MM.1S (cell line): ENCODE measurements around the gene GRIK4.

Experiments
- DNase-seq: peaks from one replicate; pipeline ENCODE4 v3.0.0-alpha.2; 2015
- H2AFZ ChIP-seq: fragments of 300-600 bp; sonication (generic); 2 replicates; pipeline ENCODE4 v1.6.0; 2016; ENCODE audit warnings: antibody characterized with exemption, low read length
- H3F3A ChIP-seq: fragments of 300-600 bp; sonication (generic); 2 replicates; pipeline ENCODE4 v1.6.1; 2016; ENCODE audit warnings: mild to moderate bottlenecking, antibody characterized with exemption, low read length, moderate library complexity, mixed read lengths; ENCODE audit not compliant: insufficient read depth
- H3K27ac ChIP-seq: fragments of 300-600 bp; sonication (generic); 2 replicates; pipeline ENCODE4 v1.5.1; 2016; ENCODE audit warnings: mild to moderate bottlenecking, low read length
- H3K27me3 ChIP-seq: fragments of 300-600 bp; sonication (generic); replicated peaks from 2 replicates; pipeline ENCODE4 v1.6.0; 2016; ENCODE audit warnings: low read length; ENCODE audit not compliant: insufficient read depth
- H3K36me3 ChIP-seq: fragments of 300-600 bp; sonication (generic); replicated peaks from 2 replicates; pipeline ENCODE4 v1.6.1; 2016; ENCODE audit warnings: mild to moderate bottlenecking, low read length, mixed read lengths; ENCODE audit not compliant: insufficient read depth
- H3K4me1 ChIP-seq: fragments of 300-600 bp; sonication (generic); 2 replicates; pipeline ENCODE4 v1.6.1; 2016; ENCODE audit warnings: low read length, mixed read lengths
- H3K4me2 ChIP-seq: fragments of 300-600 bp; sonication (generic); 2 replicates; pipeline ENCODE4 v1.6.0; 2016; ENCODE audit warnings: low read depth, low read length
- H3K4me3 ChIP-seq: fragments of 300-600 bp; sonication (generic); 2 replicates; pipeline ENCODE4 v1.5.1; 2016; ENCODE audit warnings: low read length, mixed read lengths
- H3K79me2 ChIP-seq: fragments of 300-600 bp; sonication (generic); 2 replicates; pipeline ENCODE4 v1.6.1; 2016; ENCODE audit warnings: mixed run types, low read length, mixed read lengths
- H3K9ac ChIP-seq: fragments of 300-600 bp; sonication (generic); 2 replicates; pipeline ENCODE4 v1.6.1; 2016; ENCODE audit warnings: low read length, mixed read lengths
- H3K9me2 ChIP-seq: fragments of 300-600 bp; sonication (generic); replicated peaks from 2 replicates; pipeline ENCODE4 v1.6.1; 2016; ENCODE audit warnings: mild to moderate bottlenecking, low read length, mixed read lengths; ENCODE audit not compliant: insufficient read depth
- H3K9me3 ChIP-seq: fragments of 300-600 bp; sonication (generic); replicated peaks from 2 replicates; pipeline ENCODE4 v1.6.1; 2016; ENCODE audit warnings: mild to moderate bottlenecking, low read length, mixed read lengths; ENCODE audit not compliant: insufficient read depth
- H4K20me1 ChIP-seq: fragments of 300-600 bp; sonication (generic); 2 replicates; pipeline ENCODE4 v1.6.1; 2016; ENCODE audit warnings: mild to moderate bottlenecking, low read length, moderate library complexity, mixed read lengths; ENCODE audit not compliant: insufficient read depth
- CTCF ChIP-seq: fragments of 300-600 bp; sonication (generic); IDR thresholded peaks from 2 replicates; pipeline ENCODE4 v1.5.1; 2016; ENCODE audit warnings: antibody characterized with exemption, low read length, mixed read lengths
- EZH2 ChIP-seq: fragments of 300-600 bp; sonication (generic); optimal IDR thresholded peaks from 2 replicates; pipeline ENCODE3; 2017; ENCODE audit warnings: low read depth, mild to moderate bottlenecking, antibody characterized with exemption, low read length, mixed read lengths
- EZH2phosphoT487 ChIP-seq: fragments of 300-600 bp; sonication (generic); IDR thresholded peaks from 2 replicates; pipeline ENCODE4 v1.6.1; 2018; ENCODE audit warnings: antibody characterized with exemption, low read length

GRIK4 gene

DNA sequence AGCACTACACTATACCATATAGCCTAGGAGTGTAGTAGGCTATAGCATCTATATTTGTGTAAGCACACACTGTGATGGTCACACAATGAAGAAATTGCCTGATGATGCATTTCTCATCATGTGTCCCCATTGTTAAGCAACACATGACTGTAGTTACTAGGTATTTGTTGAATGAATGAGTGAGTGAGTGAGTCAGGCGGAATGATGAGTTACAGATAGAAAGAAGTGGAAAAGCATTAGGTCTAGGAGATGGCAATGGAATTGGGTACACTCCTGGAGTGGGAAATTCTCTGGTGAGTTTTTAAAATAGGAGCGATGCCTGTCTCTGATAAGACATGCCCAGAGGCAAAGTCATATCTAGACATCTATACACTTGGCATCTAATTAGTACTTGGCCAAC, 351.8 kb downstream of the GRIK4 start:
- Histone ChIP-seq H3K27me3 (no peaks in the 10 kb centered on the region), H3K4me2 (no peak overlapping the region), H4K20me1 (no peaks in the 10 kb centered on the region), H2AFZ (no peak overlapping the region), H3K4me1 (no peaks in the 10 kb centered on the region), H3K27ac (no peak overlapping the region), H3K79me2 (no peaks in the 10 kb centered on the region), H3K9ac (no peak overlapping the region), H3K4me3 (no peak overlapping the region), H3K9me2 (no peaks in the 10 kb centered on the region), H3K36me3 (no peaks in the 10 kb centered on the region), H3F3A (no peaks in the 10 kb centered on the region), H3K9me3 (no peaks in the 10 kb centered on the region)
- TF ChIP-seq CTCF (no peak), EZH2 (no peak), EZH2phosphoT487 (no peak)
- no peak for DNase-seq

DNA sequence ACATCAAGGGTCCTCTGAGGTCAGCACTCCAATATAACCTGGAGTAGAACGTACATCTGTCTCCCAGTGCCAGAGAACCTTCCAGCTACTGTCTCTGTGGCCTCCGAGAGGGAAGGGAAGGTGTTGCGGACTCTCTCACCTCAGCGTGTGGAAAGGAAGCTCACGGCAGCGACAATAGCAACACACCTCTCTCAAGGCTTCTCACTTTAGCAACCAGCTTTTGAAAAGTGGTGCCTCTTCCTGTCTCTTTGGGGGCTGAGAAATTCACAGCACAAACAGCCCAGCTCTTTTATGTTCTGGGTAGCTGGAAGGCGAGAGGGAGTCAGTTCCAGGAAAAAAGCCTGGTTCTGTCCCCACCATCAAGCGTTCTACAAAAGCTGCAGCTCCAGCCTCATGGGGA, 355.5 kb downstream of the GRIK4 start:
- Histone ChIP-seq H3K9me2 (no peaks in the 10 kb centered on the region), H4K20me1 (no peaks in the 10 kb centered on the region), H3K4me2 (no peak overlapping the region), H3K9me3 (no peaks in the 10 kb centered on the region), H3K4me3 (no peak overlapping the region), H3K9ac (no peak overlapping the region), H3K36me3 (no peaks in the 10 kb centered on the region), H2AFZ (no peak overlapping the region), H3F3A (no peaks in the 10 kb centered on the region), H3K4me1 (no peaks in the 10 kb centered on the region), H3K27ac (no peak overlapping the region), H3K27me3 (no peaks in the 10 kb centered on the region), H3K79me2 (no peaks in the 10 kb centered on the region)
- no peak for TF ChIP-seq EZH2
- TF ChIP-seq EZH2phosphoT487 = no peak
- TF ChIP-seq CTCF = no peak
- no peak for DNase-seq

- Histone ChIP-seq H3K27ac (no peak overlapping the region), H3K4me2 (no peak overlapping the region), H3K27me3 (no peaks in the 10 kb centered on the region), H3K36me3 (no peaks in the 10 kb centered on the region), H3K4me3 (no peak overlapping the region), H3K79me2 (no peaks in the 10 kb centered on the region), H3K9ac (no peak overlapping the region), H2AFZ (no peak overlapping the region), H3K9me2 (no peaks in the 10 kb centered on the region), H3K4me1 (no peaks in the 10 kb centered on the region), H3K9me3 (no peaks in the 10 kb centered on the region), H4K20me1 (no peaks in the 10 kb centered on the region), H3F3A (no peaks in the 10 kb centered on the region)
- TF ChIP-seq EZH2 (no peak), EZH2phosphoT487 (no peak), CTCF (no peak)
- DNase-seq = no peak
Observed at GRCh38 chr11:120867531-120867930, 356.0 kb downstream of the GRIK4 start.
